GM10266 (cell line): ENCODE measurements around the gene TRIML1.

Experiments used
- DNase-seq: peaks from one replicate; pipeline ENCODE4 v3.0.0; 2012; ENCODE audit errors: extremely low spot score
- CTCF ChIP-seq: IDR thresholded peaks from 2 replicates; pipeline ENCODE4 v1.5.1; 2012; ENCODE audit warnings: mild to moderate bottlenecking, low read depth; ENCODE audit not compliant: control insufficient read depth, insufficient read depth; ENCODE audit errors: missing control alignments

The TRIML1 gene

GRCh38 chr4:188110741-188111471, 28.3 kb upstream of the TRIML1 start:
- TF ChIP-seq CTCF, result no peak
- no peak for DNase-seq

- no peak for DNase-seq
- TF ChIP-seq CTCF, result no peak
These were observed 27.3 kb upstream of the TRIML1 start for GRCh38 chr4:188111955-188112354.

- DNase-seq, result no peak
- no peak for TF ChIP-seq CTCF
These were observed 26.1 kb upstream of the TRIML1 start for GRCh38 chr4:188113156-188113555.

GRCh38 chr4:188117631-188118324, 21.5 kb upstream of the TRIML1 start:
- no peak for DNase-seq
- TF ChIP-seq CTCF, result no peak

GRCh38 chr4:188121530-188121929, 17.7 kb upstream of the TRIML1 start:
- DNase-seq, result no peak

GRCh38 chr4:188127214-188127874, 11.9 kb upstream of the TRIML1 start:
- DNase-seq, result no peak
- TF ChIP-seq CTCF, result no peak

More at GRCh38 chr4:188121530-188121929, 17.7 kb upstream of the TRIML1 start:
- TF ChIP-seq CTCF, result no peak

GRCh38 chr4:188130355-188130754, 8.9 kb upstream of the TRIML1 start:
- no peak for DNase-seq
- no peak for TF ChIP-seq CTCF
